Thoracic aorta (tissue), 2 donors: Measurements from ENCODE around the gene LPAR3. TPM values are rescaled to one million over a fixed set of nuclear protein-coding genes. Genes with fewer than 3 reads are reported as not detected.

Source experiments
- ATAC-seq: fragments of 150-250 bp; one replicate; pipeline ENCODE4 v1.8.0; 2017; ENCODE audit warnings: low read depth; ENCODE audit not compliant: insufficient number of reproducible peaks, low FRiP score
- DNase-seq: peaks from one replicate; pipeline ENCODE4 v3.0.0-alpha.2; 2020; ENCODE audit warnings: low spot score
- H3K27ac ChIP-seq, 2 donors: fragments of 200-600 bp; sonication (generic); 1 replicate in 1 of 2; 2 replicates in 1 of 2; pipeline ENCODE4 v1.5.1; 2016; ENCODE audit warnings: mild to moderate bottlenecking in 2 of 2, moderate library complexity in 2 of 2
- H3K27me3 ChIP-seq: fragments of 200-600 bp; sonication (generic); replicated peaks from 2 replicates; pipeline ENCODE4 v1.6.0; 2016; ENCODE audit warnings: mild to moderate bottlenecking; ENCODE audit not compliant: insufficient read depth
- H3K36me3 ChIP-seq: fragments of 200-600 bp; sonication (generic); one replicate; pipeline ENCODE4 v1.5.1; 2016
- H3K4me1 ChIP-seq, 2 donors: fragments of 200-600 bp; sonication (generic); 1 replicate in 1 of 2; 2 replicates in 1 of 2; pipeline versions ENCODE4 v1.5.1 to v1.6.0; 2016; ENCODE audit warnings: low read depth in 2 of 2, mild to moderate bottlenecking in 1 of 2; ENCODE audit not compliant: control insufficient read depth in 1 of 2
- H3K4me3 ChIP-seq: fragments of 200-600 bp; sonication (generic); 2 replicates; pipeline ENCODE4 v1.5.1; 2016; ENCODE audit warnings: mild to moderate bottlenecking
- H3K9me3 ChIP-seq: fragments of 200-600 bp; sonication (generic); 2 replicates; pipeline ENCODE4 v1.5.1; 2016
- total RNA-seq, 2 donors: library from RNA; depleted of rRNA; stranded (reverse); fragments of >200 nt; gene quantifications; one replicate each; pipeline versions ENCODE4 v1.1.0 to v1.2.3, GENCODE V29; 2016
- TF ChIP-seq, protein P1 (sequence below): fragments of 200-600 bp; sonication (generic); IDR thresholded peaks from one replicate; pipeline ENCODE4 v1.5.1; 2019; ENCODE audit warnings: antibody characterized with exemption

The LPAR3 gene
- total RNA-seq, 2 donors from 2014 or later = 1.1 to 2.7 TPM

DNA sequence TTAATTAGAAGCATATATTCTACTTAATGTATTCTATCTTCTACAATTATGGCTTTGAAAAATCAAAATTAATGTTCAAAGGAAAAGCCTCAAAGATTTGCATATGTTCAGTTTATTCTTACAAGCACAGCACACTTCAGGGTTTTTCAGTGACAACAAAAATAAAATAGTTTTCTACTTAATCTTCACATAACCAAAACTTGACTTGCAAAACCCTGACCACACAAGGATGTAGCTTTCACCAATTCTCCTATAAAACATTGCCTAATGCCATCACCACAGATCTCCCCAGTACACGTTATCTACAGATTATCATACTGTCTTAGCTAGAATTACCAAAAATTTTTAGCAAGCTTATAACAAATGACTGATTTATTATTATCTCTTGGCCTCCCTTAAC, 23.3 kb downstream of the LPAR3 start:
- ATAC-seq = no peak
- TF ChIP-seq, protein P1, sequence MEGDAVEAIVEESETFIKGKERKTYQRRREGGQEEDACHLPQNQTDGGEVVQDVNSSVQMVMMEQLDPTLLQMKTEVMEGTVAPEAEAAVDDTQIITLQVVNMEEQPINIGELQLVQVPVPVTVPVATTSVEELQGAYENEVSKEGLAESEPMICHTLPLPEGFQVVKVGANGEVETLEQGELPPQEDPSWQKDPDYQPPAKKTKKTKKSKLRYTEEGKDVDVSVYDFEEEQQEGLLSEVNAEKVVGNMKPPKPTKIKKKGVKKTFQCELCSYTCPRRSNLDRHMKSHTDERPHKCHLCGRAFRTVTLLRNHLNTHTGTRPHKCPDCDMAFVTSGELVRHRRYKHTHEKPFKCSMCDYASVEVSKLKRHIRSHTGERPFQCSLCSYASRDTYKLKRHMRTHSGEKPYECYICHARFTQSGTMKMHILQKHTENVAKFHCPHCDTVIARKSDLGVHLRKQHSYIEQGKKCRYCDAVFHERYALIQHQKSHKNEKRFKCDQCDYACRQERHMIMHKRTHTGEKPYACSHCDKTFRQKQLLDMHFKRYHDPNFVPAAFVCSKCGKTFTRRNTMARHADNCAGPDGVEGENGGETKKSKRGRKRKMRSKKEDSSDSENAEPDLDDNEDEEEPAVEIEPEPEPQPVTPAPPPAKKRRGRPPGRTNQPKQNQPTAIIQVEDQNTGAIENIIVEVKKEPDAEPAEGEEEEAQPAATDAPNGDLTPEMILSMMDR = no peak
- Histone ChIP-seq H3K4me3 (no peak overlapping the region), H3K36me3 (no peaks in the 10 kb centered on the region), H3K27ac (no peak overlapping the region), H3K27me3 (no peaks in the 10 kb centered on the region), H3K9me3 (no peaks in the 10 kb centered on the region), H3K4me1 (no peaks in the 10 kb centered on the region)
- DNase-seq = no peak

DNA sequence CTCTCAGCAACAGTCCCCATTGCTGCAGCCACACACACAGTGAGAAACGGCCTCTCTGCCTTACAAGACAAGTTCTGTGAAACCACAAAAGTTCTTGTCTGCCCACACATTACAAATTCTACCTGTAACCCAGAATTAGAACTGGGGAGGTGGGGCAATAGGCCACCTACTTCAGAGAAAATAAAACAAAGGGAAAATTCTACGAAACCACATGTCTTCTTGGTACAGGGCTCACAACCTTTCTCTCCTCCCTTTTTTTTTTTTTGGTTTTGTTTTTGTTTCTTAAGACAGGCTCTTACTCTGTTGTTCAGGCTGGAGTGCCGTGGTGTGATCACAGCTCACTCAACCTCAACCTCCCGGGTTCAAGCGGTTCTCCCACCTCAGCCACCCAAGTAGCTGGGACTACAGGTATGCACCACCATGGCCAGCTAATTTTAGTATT, 30.2 kb downstream of the LPAR3 start:
- TF ChIP-seq, protein P1 = no peak
- ATAC-seq = no peak
- Histone ChIP-seq H3K27ac (no peak overlapping the region), H3K4me3 (no peak overlapping the region), H3K27me3 (no peaks in the 10 kb centered on the region), H3K9me3 (no peaks in the 10 kb centered on the region), H3K4me1 (no peaks in the 10 kb centered on the region), H3K36me3 (no peaks in the 10 kb centered on the region)
- DNase-seq = no peak

GRCh38 chr1:84861988-84862644, 30.9 kb downstream of the LPAR3 start:
- H3K36me3 ChIP-seq = no peaks in the 10 kb centered on the region
- DNase-seq (no peak), ATAC-seq (no peak)
- no peaks in the 10 kb centered on the region for H3K4me1 ChIP-seq
- no peaks in the 10 kb centered on the region for H3K27me3 ChIP-seq
- TF ChIP-seq, protein P1 = no peak
- H3K9me3 ChIP-seq = no peaks in the 10 kb centered on the region
- no peak overlapping the region for H3K4me3 ChIP-seq
- no peak overlapping the region for H3K27ac ChIP-seq

GRCh38 chr1:84861516-84861915, 31.5 kb downstream of the LPAR3 start:
- H3K4me1 ChIP-seq = no peaks in the 10 kb centered on the region
- DNase-seq (no peak), ATAC-seq (no peak)
- no peak overlapping the region for H3K27ac ChIP-seq
- TF ChIP-seq, protein P1 = no peak
- no peak overlapping the region for H3K4me3 ChIP-seq
- no peaks in the 10 kb centered on the region for H3K9me3 ChIP-seq
- no peaks in the 10 kb centered on the region for H3K27me3 ChIP-seq
- no peaks in the 10 kb centered on the region for H3K36me3 ChIP-seq

DNA sequence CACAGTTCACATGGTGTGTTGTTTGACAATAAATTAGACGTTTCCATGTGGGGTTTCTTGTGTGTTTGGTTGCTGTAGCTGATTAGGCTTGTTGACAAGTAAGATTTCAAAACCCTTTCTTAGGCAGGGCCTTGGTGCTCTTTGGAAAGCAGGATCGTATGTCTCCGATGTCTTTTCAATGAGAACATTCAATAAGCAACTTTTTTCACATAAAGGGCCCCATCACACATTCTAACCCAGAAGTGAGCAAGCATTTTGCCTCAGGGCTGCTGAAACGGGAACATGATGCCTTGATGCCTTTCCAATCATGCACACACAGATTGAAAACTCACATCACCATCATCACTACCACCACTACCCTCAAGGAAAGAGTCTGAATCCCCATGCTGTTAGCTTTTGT, 33.1 kb downstream of the LPAR3 start:
- Histone ChIP-seq H3K36me3 (no peaks in the 10 kb centered on the region), H3K4me3 (no peak overlapping the region), H3K27ac (no peak overlapping the region), H3K27me3 (no peaks in the 10 kb centered on the region), H3K9me3 (no peaks in the 10 kb centered on the region), H3K4me1 (no peaks in the 10 kb centered on the region)
- no peak for ATAC-seq
- TF ChIP-seq, protein P1 = no peak
- no peak for DNase-seq
